ENCODE measurements around the gene CENPP. TPM values are rescaled to one million over a fixed set of nuclear protein-coding genes. Genes with fewer than 3 reads are reported as not detected.
A peak's percentile ranks its signal among the peaks of the same experiment; 100 is the strongest.

The CENPP gene
- total RNA-seq, 1 donor, result 5.4 TPM

DNA sequence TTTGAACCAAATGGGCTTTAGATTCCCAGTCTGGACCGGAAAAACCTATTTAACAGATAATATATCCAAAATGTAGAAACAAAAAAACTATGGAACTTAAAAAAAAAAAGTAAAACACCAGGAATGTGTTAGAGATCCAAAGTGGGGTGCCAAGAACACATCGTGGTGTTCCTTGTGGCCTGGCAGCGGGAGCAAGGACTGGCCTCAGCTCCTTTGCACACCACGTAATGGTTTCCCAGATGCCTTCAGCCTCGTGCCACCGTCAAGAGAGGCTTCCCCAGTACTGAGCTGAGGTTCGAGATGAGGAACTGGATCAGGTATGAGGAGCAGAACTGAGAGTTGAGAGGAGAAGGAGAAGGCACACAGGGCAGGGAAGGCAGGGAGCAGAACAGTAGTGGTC lies 153.0 kb downstream of the CENPP start:
- Histone ChIP-seq H3K79me2 (ENCODE audit: insufficient read depth, low read length) (no peaks in the 10 kb centered on the region), H3K4me3 (ENCODE audit: insufficient read depth, low read length) (no peak overlapping the region), H3K27me3 (ENCODE audit: insufficient read depth, low read length) (no peaks in the 10 kb centered on the region), H3K36me3 (ENCODE audit: insufficient read depth, low read length) (no peaks in the 10 kb centered on the region), H3K9me3 (ENCODE audit: low read depth, low read length) (no peaks in the 10 kb centered on the region), H2AFZ (ENCODE audit: low read length) (peak overlapping the region; percentile 80), H4K20me1 (ENCODE audit: insufficient read depth, low read length) (no peaks in the 10 kb centered on the region), H3K27ac (ENCODE audit: low read depth, low read length) (no peak overlapping the region), H3K4me2 (ENCODE audit: insufficient read depth, low read length) (no peak overlapping the region), H3K4me1 (ENCODE audit: insufficient read depth, low read length) (peaks cover 16% of the 10 kb centered on the region)
- TF ChIP-seq, protein P1, sequence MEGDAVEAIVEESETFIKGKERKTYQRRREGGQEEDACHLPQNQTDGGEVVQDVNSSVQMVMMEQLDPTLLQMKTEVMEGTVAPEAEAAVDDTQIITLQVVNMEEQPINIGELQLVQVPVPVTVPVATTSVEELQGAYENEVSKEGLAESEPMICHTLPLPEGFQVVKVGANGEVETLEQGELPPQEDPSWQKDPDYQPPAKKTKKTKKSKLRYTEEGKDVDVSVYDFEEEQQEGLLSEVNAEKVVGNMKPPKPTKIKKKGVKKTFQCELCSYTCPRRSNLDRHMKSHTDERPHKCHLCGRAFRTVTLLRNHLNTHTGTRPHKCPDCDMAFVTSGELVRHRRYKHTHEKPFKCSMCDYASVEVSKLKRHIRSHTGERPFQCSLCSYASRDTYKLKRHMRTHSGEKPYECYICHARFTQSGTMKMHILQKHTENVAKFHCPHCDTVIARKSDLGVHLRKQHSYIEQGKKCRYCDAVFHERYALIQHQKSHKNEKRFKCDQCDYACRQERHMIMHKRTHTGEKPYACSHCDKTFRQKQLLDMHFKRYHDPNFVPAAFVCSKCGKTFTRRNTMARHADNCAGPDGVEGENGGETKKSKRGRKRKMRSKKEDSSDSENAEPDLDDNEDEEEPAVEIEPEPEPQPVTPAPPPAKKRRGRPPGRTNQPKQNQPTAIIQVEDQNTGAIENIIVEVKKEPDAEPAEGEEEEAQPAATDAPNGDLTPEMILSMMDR (IDR thresholded peaks at IDR 0.05; ENCODE audit: extremely low read depth, low read depth, low read length), result no peak
- DNase-seq (ENCODE audit: insufficient read length, low spot score, missing footprints), result no peak

DNA sequence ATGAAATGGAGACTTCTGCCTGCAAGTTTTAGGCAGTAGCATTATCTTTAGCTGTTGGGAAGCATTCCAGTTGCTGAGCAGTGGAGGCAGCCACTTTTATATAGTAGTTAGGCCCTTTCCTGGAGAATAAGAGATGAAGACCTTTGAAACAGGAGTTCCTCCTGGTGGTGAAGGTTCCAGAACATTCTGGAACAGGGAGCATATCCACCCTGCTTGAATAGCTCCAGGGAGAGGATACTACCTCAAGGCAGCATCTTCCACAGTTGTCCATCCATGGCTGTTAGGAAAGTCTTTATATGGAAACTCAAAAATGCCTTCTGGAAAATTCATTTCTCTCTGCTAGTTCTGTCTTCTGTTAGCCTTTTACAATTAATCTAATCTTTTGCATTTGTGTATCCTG lies 153.6 kb downstream of the CENPP start:
- H3K79me2 ChIP-seq (ENCODE audit: insufficient read depth, low read length), result no peaks in the 10 kb centered on the region
- H2AFZ ChIP-seq (ENCODE audit: low read length), result no peak overlapping the region
- H3K4me2 ChIP-seq (ENCODE audit: insufficient read depth, low read length), result no peak overlapping the region
- DNase-seq (ENCODE audit: insufficient read length, low spot score, missing footprints), result no peak
- H3K9me3 ChIP-seq (ENCODE audit: low read depth, low read length), result no peaks in the 10 kb centered on the region
- H4K20me1 ChIP-seq (ENCODE audit: insufficient read depth, low read length), result no peaks in the 10 kb centered on the region
- no peaks in the 10 kb centered on the region for H3K36me3 ChIP-seq (ENCODE audit: insufficient read depth, low read length)
- no peaks in the 10 kb centered on the region for H3K27me3 ChIP-seq (ENCODE audit: insufficient read depth, low read length)
- TF ChIP-seq, protein P1 (IDR thresholded peaks at IDR 0.05; ENCODE audit: extremely low read depth, low read depth, low read length), result no peak
- H3K4me1 ChIP-seq (ENCODE audit: insufficient read depth, low read length), result peaks cover 21% of the 10 kb centered on the region
- no peak overlapping the region for H3K27ac ChIP-seq (ENCODE audit: low read depth, low read length)
- H3K4me3 ChIP-seq (ENCODE audit: insufficient read depth, low read length), result no peak overlapping the region

DNA sequence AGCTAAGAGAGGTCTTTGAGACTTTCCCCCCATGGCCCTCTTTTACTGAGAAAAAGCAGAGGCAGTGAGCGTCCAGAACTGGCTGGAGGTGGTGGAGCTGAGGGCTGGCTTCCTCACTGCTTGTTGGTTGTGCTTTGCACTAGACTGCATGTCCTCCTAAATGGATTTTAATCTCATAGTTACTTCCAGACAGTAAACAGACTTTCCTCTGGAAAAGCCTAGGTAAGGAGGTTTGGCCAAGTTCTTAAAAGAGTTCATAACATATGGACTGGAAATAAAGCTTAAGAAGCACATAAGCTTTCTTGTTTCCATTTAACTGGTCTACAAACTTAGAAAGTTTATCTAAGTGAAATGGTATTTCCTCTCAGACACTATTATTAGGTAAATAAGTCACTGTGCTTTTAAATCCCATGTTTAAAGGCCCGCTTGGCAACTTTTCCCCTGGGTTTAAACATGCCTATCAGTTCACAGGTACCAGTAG lies 154.6 kb downstream of the CENPP start:
- peak overlapping the region; percentile 19 for H3K4me2 ChIP-seq (ENCODE audit: insufficient read depth, low read length)
- H2AFZ ChIP-seq (ENCODE audit: low read length), result peak overlapping the region; percentile 77
- H3K36me3 ChIP-seq (ENCODE audit: insufficient read depth, low read length), result no peaks in the 10 kb centered on the region
- no peaks in the 10 kb centered on the region for H3K9me3 ChIP-seq (ENCODE audit: low read depth, low read length)
- no peak overlapping the region for H3K27ac ChIP-seq (ENCODE audit: low read depth, low read length)
- H3K4me1 ChIP-seq (ENCODE audit: insufficient read depth, low read length), result peaks cover 21% of the 10 kb centered on the region
- peak; percentile 49 for DNase-seq (ENCODE audit: insufficient read length, low spot score, missing footprints)
- TF ChIP-seq, protein P1 (IDR thresholded peaks at IDR 0.05; ENCODE audit: extremely low read depth, low read depth, low read length), result no peak
- H3K4me3 ChIP-seq (ENCODE audit: insufficient read depth, low read length), result no peak overlapping the region
- no peaks in the 10 kb centered on the region for H3K27me3 ChIP-seq (ENCODE audit: insufficient read depth, low read length)
- no peaks in the 10 kb centered on the region for H4K20me1 ChIP-seq (ENCODE audit: insufficient read depth, low read length)
- no peaks in the 10 kb centered on the region for H3K79me2 ChIP-seq (ENCODE audit: insufficient read depth, low read length)

DNA sequence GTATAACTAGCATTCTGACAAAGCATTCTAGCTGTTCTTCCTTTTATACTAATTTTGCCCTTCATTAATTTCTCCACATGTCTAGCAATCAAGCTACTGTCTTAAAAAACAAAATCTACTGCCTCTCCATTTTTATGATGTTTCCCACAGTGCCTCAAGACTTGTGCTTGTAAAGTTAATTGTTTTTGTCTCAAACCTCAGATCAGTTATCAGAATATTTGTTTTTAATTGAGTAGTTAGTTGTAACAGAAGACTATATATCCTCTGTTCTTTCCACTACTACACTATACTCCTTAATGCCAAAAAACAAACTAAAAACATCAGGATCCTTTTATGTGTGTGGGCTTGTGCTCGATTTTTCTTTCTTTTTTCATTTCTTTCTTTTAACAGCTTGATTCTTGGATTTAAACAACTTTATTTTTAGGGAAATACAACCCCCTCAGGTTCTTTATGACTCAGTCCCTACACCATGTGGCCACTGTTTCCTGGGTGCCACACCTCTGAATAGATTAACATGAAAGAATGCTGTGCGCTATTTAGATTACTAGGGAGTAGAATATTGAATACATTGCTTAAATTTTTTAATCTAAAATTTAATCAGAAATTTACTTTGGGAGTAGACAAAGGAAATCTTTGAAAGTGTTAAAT lies 155.4 kb downstream of the CENPP start:
- H3K4me2 ChIP-seq (ENCODE audit: insufficient read depth, low read length), result peak overlapping the region; percentile 3
- peaks cover 21% of the 10 kb centered on the region for H3K4me1 ChIP-seq (ENCODE audit: insufficient read depth, low read length)
- TF ChIP-seq, protein P1 (IDR thresholded peaks at IDR 0.05; ENCODE audit: extremely low read depth, low read depth, low read length), result no peak
- H3K36me3 ChIP-seq (ENCODE audit: insufficient read depth, low read length), result no peaks in the 10 kb centered on the region
- no peaks in the 10 kb centered on the region for H3K27me3 ChIP-seq (ENCODE audit: insufficient read depth, low read length)
- no peaks in the 10 kb centered on the region for H3K9me3 ChIP-seq (ENCODE audit: low read depth, low read length)
- no peaks in the 10 kb centered on the region for H3K79me2 ChIP-seq (ENCODE audit: insufficient read depth, low read length)
- no peak overlapping the region for H3K27ac ChIP-seq (ENCODE audit: low read depth, low read length)
- H2AFZ ChIP-seq (ENCODE audit: low read length), result peak overlapping the region; percentile 77
- no peak overlapping the region for H3K4me3 ChIP-seq (ENCODE audit: insufficient read depth, low read length)
- H4K20me1 ChIP-seq (ENCODE audit: insufficient read depth, low read length), result no peaks in the 10 kb centered on the region
- DNase-seq (ENCODE audit: insufficient read length, low spot score, missing footprints), result no peak

All from osteoblast (primary cell).